ENCODE data around the gene THSD4.

Gene THSD4

DNA sequence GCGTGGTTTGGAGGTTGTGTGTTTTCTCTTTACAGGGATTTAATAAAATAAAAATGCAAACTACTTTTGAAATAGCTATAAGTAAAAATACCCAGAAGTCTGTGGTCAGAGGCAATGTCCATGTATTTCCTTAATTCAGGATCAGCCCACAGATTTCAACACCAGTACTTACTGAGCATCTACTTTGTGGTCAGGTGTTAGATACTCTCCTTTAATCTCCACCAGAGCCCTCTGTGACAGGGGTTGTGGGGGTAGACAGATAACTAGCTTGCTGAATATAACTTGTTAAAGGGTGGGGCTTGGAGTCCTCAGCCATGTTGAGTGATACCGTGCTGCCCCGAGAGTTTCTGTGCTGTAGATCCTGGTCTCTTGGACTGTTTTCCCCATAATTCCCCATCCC, 451.0 kb downstream of the THSD4 start:
- no peak for DNase-seq

DNA sequence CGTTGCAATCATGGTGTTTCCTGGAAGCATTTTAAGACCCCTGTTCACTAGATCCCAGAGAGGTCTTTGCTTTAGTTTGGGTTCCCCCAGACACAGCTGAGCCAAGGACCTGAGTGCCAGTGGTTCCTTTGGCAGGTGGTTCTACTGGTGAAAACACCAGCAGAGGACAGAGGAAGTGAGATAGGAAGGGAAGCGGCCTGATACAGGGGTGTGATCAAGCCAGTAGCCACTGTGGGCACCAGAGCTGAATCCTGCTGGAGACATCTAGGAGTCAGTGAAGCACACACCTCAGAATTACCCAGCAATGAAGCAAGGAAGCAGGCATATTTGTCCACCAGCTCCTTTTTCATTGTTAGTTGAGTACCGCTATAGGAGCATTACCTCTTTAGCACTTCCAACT, 451.9 kb downstream of the THSD4 start:
- no peak for DNase-seq

DNA sequence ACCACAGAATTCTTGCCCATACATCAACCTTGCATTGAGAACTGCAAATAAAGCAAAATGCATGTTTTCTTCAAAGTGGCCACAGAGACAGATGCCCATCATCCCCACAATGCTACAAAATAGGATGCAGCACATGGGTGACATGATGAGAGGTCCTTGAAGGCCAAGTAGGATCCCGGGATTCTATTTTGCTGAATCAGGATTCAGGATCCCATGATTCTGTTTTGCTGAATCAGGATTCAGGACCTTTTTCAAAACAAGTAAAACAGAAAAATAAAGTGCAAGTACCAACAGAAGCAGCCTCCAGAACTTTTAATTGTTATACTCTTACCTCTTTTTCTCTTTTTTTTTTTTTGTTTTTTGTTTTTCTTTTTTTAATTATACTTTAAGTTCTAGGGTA, 453.0 kb downstream of the THSD4 start:
- no peak for DNase-seq

GRCh38 chr15:71570736-71571135, 455.5 kb downstream of the THSD4 start:
- no peak for DNase-seq

- DNase-seq, result no peak
Observed at GRCh38 chr15:71571641-71572040, 456.4 kb downstream of the THSD4 start.

GRCh38 chr15:71572452-71573053, 457.3 kb downstream of the THSD4 start:
- DNase-seq, result no peak

GRCh38 chr15:71573599-71573998, 458.3 kb downstream of the THSD4 start:
- no peak for DNase-seq

DNA sequence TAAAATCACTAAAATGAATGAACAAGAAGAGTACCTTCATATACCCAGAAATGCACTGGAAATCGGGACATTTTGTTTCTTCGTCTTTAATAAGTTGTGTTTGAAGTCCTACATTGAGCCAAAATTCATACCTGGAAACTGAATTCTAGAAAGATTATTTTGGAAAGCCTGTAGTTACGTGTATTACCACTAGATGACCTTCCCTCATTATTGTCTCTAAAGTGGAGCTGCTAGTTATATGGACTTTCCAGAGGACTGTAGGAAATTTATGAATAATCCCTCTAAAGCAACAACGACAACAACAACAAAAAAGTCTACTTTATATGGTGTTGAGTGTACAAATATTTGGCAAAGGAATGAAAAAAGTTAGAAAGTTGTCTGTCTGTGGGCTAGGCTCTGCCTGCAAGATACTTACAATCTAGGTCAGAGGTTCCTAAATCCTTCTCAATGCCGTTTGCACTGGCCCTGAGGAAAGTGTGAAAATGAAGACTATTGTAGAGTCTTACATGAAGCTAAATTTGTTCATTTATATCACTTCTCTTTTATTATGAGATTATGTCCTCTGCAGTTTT, 460.3 kb downstream of the THSD4 start:
- no peak for DNase-seq

DNA sequence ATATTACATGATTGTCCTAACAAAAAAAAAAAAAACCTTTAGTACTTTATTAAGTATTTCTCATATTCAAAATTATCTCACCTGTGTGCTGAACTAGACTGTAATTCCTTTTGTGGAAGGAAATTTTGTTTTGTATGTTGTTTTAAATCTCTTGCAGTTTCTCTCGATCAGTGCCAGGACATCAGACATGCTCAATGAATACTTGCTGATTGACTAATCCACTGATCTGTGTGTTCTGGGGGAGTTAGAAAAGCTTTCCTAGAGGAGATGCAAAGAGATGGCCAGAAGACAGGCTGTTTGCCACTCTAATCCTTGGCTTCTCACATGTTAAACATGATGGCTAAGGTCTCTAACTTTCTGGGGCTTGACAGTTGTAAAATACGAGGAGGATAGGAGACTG, 461.8 kb downstream of the THSD4 start:
- DNase-seq, result no peak

DNA sequence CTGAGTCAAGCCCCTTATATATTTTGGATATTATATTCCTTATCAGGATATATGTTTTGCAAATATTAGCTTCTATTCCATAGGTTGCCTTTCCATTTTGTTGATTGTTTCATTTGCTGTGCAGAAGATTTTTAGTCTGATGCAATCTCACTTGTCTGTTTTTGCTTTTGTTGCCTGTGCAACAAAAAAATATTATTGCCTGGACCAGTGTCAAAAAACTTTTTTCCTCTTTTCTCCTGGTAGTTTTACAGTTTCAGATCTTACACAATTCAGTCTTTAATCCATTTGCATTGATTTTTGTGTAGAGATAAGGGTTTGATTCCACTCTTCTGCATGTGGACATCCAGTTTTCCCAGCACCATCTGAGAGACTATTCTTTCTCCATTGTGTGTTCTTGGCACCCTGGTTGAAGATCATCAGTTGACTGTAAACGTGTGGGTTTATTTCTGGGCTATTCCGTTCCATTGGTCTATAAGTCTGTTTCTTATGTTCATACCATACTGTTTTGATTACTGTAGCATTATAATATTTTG, 466.2 kb downstream of the THSD4 start:
- no peak for DNase-seq

GRCh38 chr15:71585159-71585558, 469.9 kb downstream of the THSD4 start:
- DNase-seq, result no peak

- no peak for DNase-seq
Observed at GRCh38 chr15:71586463-71586862, 471.2 kb downstream of the THSD4 start.

GRCh38 chr15:71588746-71589145, 473.5 kb downstream of the THSD4 start:
- no peak for DNase-seq

GRCh38 chr15:71591057-71591456, 475.8 kb downstream of the THSD4 start:
- DNase-seq, result no peak

- no peak for DNase-seq
Observed at GRCh38 chr15:71592203-71592602, 476.9 kb downstream of the THSD4 start.

DNA sequence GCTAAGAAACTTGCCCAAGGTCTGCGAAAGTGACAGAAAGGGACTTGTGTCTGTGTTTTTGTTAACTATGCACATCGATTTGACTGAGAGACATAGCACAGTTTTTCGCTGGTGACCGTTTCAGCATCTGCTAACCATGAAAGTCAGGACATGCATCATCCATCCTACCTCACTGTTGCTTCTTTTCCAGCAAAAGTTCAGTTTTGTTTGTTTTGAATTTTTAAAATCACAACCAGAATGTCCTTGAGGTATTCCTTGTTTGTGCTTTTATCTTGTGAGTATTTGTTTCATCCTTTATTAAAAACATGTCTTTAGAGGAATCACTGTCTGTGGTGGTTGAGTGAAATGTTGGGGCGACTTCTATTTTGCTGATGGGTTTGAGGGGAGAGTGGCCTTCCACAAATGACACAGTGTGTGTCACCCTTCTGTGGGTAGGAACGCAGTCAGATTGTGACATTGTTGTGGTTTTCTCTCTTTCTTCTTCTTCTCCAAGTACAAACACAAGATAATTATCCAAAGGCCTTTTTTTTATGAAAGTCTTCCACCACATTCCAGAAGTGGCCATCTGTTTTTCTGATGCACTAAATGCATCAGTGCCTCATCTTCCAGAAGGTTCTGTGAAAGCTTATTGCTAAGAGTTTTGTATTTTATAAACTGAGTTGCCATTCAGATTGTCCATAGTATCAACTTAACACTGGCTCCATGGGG, 480.7 kb downstream of the THSD4 start:
- no peak for DNase-seq

- no peak for DNase-seq
Observed at GRCh38 chr15:71596672-71597071, 481.4 kb downstream of the THSD4 start.

DNA sequence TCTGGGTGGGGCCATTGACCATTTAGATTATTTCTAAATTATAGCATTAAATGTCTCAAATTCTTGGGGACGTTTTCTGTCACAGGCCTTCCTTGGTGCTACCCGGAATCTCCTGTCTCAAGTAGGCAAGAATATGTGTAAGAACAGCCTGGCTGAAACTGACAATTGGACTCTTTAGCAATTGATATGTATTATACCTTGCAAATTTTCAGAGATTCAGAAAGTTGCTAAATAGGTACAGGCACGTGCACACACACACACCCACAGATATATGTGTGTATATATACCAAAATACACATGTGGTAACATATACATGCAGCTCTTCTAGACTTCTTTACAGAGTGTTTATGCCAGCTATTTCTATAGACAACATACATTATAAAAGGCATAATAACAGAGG, 481.9 kb downstream of the THSD4 start:
- no peak for DNase-seq

- DNase-seq, result no peak
Observed at GRCh38 chr15:71597637-71598036, 482.4 kb downstream of the THSD4 start.

DNA sequence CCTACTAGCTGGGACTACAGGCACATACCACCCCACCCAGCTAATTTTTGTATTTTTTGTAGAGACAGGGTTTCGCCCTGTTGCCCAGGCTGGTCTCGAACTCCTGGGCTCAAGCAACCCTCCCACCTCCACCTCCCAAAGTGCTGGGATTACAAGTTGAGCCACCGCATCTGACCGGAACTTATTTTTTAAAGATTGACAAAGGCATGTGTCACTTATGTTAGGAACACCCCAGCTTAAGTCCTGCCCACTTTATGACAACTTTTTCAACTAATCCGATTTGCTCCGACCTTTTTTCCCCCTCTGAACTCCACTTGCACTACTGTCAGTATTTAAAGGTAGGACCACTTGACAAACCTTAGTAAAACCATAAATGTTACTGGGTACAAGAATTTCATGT, 483.5 kb downstream of the THSD4 start:
- DNase-seq, result no peak

DNA sequence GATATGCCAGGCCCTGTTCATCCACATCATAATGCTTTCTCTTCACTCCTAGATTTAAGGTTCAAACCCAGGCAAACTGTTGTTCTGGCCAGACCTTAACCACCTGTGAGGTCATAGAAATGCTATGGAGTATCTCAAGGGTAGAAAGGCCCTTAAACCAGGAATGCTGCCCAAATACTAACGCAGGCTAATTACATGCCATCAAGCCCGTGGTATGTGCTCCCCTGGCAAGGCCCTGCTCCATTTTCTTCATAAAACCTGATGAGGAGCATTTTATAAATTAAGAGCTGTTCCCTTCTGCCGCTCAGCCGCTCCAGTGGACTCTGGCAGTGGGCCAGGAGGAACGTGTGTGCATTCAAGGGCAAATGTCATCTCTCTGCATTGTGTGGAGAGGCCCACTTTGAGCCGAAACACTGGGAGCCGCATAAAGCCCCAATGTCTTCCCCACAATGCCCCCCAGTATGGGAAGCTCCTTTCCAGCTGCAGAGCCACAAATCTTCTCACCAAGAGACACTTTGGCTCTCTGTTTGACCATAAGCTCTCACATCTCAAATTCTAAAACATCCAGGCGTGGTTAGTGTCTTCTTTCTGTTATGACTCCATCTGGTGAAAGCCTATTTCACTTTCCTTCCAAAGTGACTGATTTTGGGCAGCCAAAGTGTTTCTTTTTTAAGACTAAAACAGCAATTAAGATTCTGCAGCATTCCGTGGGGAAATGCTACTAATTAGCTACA, 484.3 kb downstream of the THSD4 start:
- DNase-seq, result no peak

GRCh38 chr15:71600237-71600636, 485.0 kb downstream of the THSD4 start:
- no peak for DNase-seq

- no peak for DNase-seq
Observed at GRCh38 chr15:71601038-71601834, 486.0 kb downstream of the THSD4 start.

Measured in T-helper 9 cell (primary cell).